ENCODE data around the gene MAN2B2. TPM values are rescaled to one million over a fixed set of nuclear protein-coding genes. Genes with fewer than 3 reads are reported as not detected.

The MAN2B2 gene
- 8.6 to 9.8 TPM (median 9.7 TPM) in 5 replicates for total RNA-seq (2022; extraction: Qiagen RNA extraction; ENCODE audit: low read depth)

GRCh38 chr4:6574747-6575502 is at the start of gene MAN2B2:
Gene MAN2B2 (plus strand): TSS chr4:6575189. CDS start chr4:6575211, 22 bp downstream.

DNA sequence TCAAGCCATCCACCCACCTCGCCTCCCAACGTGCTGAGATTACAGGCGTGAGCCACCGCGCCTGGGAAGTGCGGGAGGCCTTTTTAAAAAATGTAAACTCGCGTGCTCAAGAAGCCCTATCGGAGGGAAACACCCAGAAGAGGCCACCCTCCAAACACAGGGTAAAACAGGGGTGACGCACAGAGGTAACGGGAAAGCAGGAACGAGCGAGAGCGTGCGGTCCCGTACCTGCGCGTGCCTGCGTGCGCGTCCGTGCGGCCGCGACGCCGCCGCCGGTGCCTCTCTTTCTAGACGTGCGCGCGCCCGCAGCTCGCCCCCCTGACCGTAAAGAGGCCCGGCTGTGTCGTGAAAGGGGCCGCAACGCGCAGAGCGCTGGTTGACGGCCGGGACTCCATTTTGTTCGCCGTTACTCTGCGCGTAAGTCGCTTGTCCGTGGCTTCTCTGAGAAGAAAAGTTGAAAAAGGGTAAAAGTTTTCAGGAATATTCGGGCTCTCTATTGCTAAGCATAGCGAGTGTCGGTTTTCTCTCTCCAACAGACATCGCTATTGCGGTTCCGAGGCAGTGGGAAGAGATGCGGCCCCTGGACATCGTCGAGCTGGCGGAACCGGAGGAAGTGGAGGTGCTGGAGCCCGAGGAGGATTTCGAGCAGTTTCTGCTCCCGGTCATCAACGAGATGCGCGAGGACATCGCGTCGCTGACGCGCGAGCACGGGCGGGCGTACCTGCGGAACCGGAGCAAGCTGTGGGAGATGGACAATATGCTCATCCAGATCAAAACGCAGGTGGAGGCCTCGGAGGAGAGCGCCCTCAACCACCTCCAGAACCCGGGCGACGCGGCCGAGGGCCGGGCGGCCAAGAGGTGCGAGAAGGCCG is 65.5 kb downstream of the MAN2B2 start, which contains the start of gene MRFAP1:
Gene MRFAP1 (plus strand): TSS at position 394 of the 872 bp plus-strand sequence. CDS start 178 bp downstream, at position 572.

Other genes with a start within 250 kb of the MAN2B2 start
- 33.0 to 40.4 TPM (median 38.6 TPM) in 5 replicates for gene PPP2R2C, start 102.6 kb upstream of the MAN2B2 start, total RNA-seq (2022; extraction: Qiagen RNA extraction; ENCODE audit: low read depth)
- gene MRFAP1, start 65.5 kb downstream of the MAN2B2 start, total RNA-seq (2022; extraction: Qiagen RNA extraction; ENCODE audit: low read depth): 237 to 261 TPM (median 251 TPM) in 5 replicates
- gene S100P, start 118.7 kb downstream of the MAN2B2 start, total RNA-seq (2022; extraction: Qiagen RNA extraction; ENCODE audit: low read depth): 17.7 to 70.6 TPM (median 57.8 TPM) in 5 replicates
- gene MRFAP1L1, start 134.7 kb downstream of the MAN2B2 start, total RNA-seq (2022; extraction: Qiagen RNA extraction; ENCODE audit: low read depth): 29.9 to 34.8 TPM (median 32.6 TPM) in 5 replicates
- 12.7 to 15.8 TPM (median 14.1 TPM) in 5 replicates for gene BLOC1S4, start 141.0 kb downstream of the MAN2B2 start, total RNA-seq (2022; extraction: Qiagen RNA extraction; ENCODE audit: low read depth)
- gene KIAA0232, start 207.5 kb downstream of the MAN2B2 start, total RNA-seq (2022; extraction: Qiagen RNA extraction; ENCODE audit: low read depth): 5.3 to 9.6 TPM (median 8.2 TPM) in 5 replicates